ENCODE data around the gene MALRD1.

MALRD1 gene

GRCh38 chr10:19497026-19497425 is 448.4 kb downstream of the MALRD1 start:
- Histone ChIP-seq H2AFZ (ENCODE audit: low read depth, low read length) (no peak overlapping the region), H3K9ac (ENCODE audit: low read length) (no peak overlapping the region), H3K4me1 (ENCODE audit: low read length) (no peaks in the 10 kb centered on the region), H3K4me3 (ENCODE audit: low read length) (no peak overlapping the region), H3K27ac (ENCODE audit: low read length) (no peak overlapping the region), H4K20me1 (ENCODE audit: insufficient read depth, low read length) (no peaks in the 10 kb centered on the region), H3K27me3 (ENCODE audit: low read depth, low read length) (no peaks in the 10 kb centered on the region), H3K4me2 (ENCODE audit: low read length) (no peak overlapping the region), H3K79me2 (ENCODE audit: low read length) (no peaks in the 10 kb centered on the region), H3K36me3 (replicated peaks; ENCODE audit: low read depth, low read length) (no peaks in the 10 kb centered on the region), H3K9me3 (ENCODE audit: insufficient read depth, low read length) (no peaks in the 10 kb centered on the region)
- TF ChIP-seq EZH2phosphoT487 (IDR thresholded peaks at IDR 0.05; ENCODE audit: low read depth), result no peak
- no peak for TF ChIP-seq CTCF (IDR thresholded peaks at IDR 0.05; ENCODE audit: low read depth, low read length)

GRCh38 chr10:19498393-19499290 is 450.0 kb downstream of the MALRD1 start:
- Histone ChIP-seq H3K9ac (ENCODE audit: low read length) (no peak overlapping the region), H3K9me3 (ENCODE audit: insufficient read depth, low read length) (no peaks in the 10 kb centered on the region), H3K4me1 (ENCODE audit: low read length) (no peaks in the 10 kb centered on the region), H3K4me3 (ENCODE audit: low read length) (no peak overlapping the region), H3K79me2 (ENCODE audit: low read length) (no peaks in the 10 kb centered on the region), H3K27me3 (ENCODE audit: low read depth, low read length) (no peaks in the 10 kb centered on the region), H2AFZ (ENCODE audit: low read depth, low read length) (no peak overlapping the region), H3K36me3 (replicated peaks; ENCODE audit: low read depth, low read length) (no peaks in the 10 kb centered on the region), H3K4me2 (ENCODE audit: low read length) (no peak overlapping the region), H4K20me1 (ENCODE audit: insufficient read depth, low read length) (no peaks in the 10 kb centered on the region), H3K27ac (ENCODE audit: low read length) (no peak overlapping the region)
- TF ChIP-seq CTCF (IDR thresholded peaks at IDR 0.05; ENCODE audit: low read depth, low read length) (no peak), EZH2phosphoT487 (IDR thresholded peaks at IDR 0.05; ENCODE audit: low read depth) (no peak)

- Histone ChIP-seq H4K20me1 (ENCODE audit: insufficient read depth, low read length) (no peaks in the 10 kb centered on the region), H3K27ac (ENCODE audit: low read length) (no peak overlapping the region), H3K79me2 (ENCODE audit: low read length) (no peaks in the 10 kb centered on the region), H3K4me3 (ENCODE audit: low read length) (no peak overlapping the region), H3K9me3 (ENCODE audit: insufficient read depth, low read length) (no peaks in the 10 kb centered on the region), H2AFZ (ENCODE audit: low read depth, low read length) (no peak overlapping the region), H3K9ac (ENCODE audit: low read length) (no peak overlapping the region), H3K27me3 (ENCODE audit: low read depth, low read length) (no peaks in the 10 kb centered on the region), H3K36me3 (replicated peaks; ENCODE audit: low read depth, low read length) (no peaks in the 10 kb centered on the region), H3K4me1 (ENCODE audit: low read length) (no peaks in the 10 kb centered on the region), H3K4me2 (ENCODE audit: low read length) (no peak overlapping the region)
- TF ChIP-seq CTCF (IDR thresholded peaks at IDR 0.05; ENCODE audit: low read depth, low read length) (no peak), EZH2phosphoT487 (IDR thresholded peaks at IDR 0.05; ENCODE audit: low read depth) (no peak)
These were observed 450.7 kb downstream of the MALRD1 start for GRCh38 chr10:19499291-19499770.

- no peak overlapping the region for H2AFZ ChIP-seq (ENCODE audit: low read depth, low read length)
- no peaks in the 10 kb centered on the region for H3K27me3 ChIP-seq (ENCODE audit: low read depth, low read length)
- no peaks in the 10 kb centered on the region for H3K79me2 ChIP-seq (ENCODE audit: low read length)
- H3K4me1 ChIP-seq (ENCODE audit: low read length), result no peaks in the 10 kb centered on the region
- H3K4me2 ChIP-seq (ENCODE audit: low read length), result no peak overlapping the region
- no peak overlapping the region for H3K9ac ChIP-seq (ENCODE audit: low read length)
- H3K9me3 ChIP-seq (ENCODE audit: insufficient read depth, low read length), result no peaks in the 10 kb centered on the region
- H3K27ac ChIP-seq (ENCODE audit: low read length), result no peak overlapping the region
- no peak overlapping the region for H3K4me3 ChIP-seq (ENCODE audit: low read length)
- no peaks in the 10 kb centered on the region for H4K20me1 ChIP-seq (ENCODE audit: insufficient read depth, low read length)
- no peaks in the 10 kb centered on the region for H3K36me3 ChIP-seq (replicated peaks; ENCODE audit: low read depth, low read length)
- TF ChIP-seq CTCF (IDR thresholded peaks at IDR 0.05; ENCODE audit: low read depth, low read length) (no peak), EZH2phosphoT487 (IDR thresholded peaks at IDR 0.05; ENCODE audit: low read depth) (no peak)
These were observed 452.4 kb downstream of the MALRD1 start for GRCh38 chr10:19500959-19501358.

Measured in OCI-LY3 (cell line).